T47D (cell line): ENCODE measurements around the gene TNK2.
"Not testable (repeated sequence)": the region's sequence is repeated elsewhere in the genome, so short reads cannot be mapped to it uniquely, and the experiment has no call there.

Experiments
- DNase-seq, 2 experiments: peaks; one replicate each; pipeline versions ENCODE4 v3.0.0 to v3.0.0-alpha.2; 2011 to 2012; ENCODE audit warnings: low read depth in 1 of 2, low spot score in 1 of 2
- JUND ChIP-seq: IDR thresholded peaks from 2 replicates; pipeline ENCODE4 v1.6.1; 2012; ENCODE audit warnings: low read depth
- in situ Hi-C: cut with HindIII; loops from 2 replicates; pipeline ENCODE4 v1.10.0; 2016; ENCODE audit warnings: low sequenced_read_pairs, low pct_unique_long_range_greater_than_20kb

TNK2 gene

DNA sequence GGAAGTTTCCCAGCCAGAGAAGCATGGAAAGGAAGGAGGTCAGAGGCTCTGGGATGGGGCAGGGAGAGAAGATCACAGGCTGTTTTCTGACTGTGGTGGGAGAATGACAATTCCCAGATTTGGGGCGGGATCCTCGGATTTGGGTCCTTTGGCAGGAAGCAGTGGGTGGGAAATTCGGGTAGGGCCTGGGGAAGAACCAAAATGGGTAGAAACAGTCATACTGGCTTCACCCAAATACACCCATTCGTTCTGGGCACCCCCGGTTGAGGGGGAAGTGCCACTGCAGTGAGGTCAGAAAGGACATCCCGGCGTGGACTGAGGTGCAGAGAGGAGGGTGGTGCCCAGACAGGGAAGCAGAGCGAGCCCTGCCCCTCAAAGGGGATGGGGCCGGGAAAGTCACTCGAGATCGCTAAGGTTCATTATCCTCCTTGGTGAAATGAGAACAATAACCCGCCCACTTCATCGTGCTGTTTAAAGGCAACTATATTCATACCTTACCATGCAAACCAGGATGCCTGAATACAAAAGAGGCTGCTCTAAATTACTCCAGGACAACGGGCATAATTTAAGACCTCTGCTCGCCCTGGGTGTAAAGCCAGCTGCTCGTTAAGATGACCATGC is 28.8 kb downstream of the TNK2 start:
- in situ Hi-C loops, result no loop called here
- TF ChIP-seq JUND, result no peak
- DNase-seq, result no peak

- in situ Hi-C loops, result no loop called here
- TF ChIP-seq JUND, result no peak
- DNase-seq, result no peak
These were observed 29.7 kb downstream of the TNK2 start for GRCh38 chr3:195878424-195879274.

DNA sequence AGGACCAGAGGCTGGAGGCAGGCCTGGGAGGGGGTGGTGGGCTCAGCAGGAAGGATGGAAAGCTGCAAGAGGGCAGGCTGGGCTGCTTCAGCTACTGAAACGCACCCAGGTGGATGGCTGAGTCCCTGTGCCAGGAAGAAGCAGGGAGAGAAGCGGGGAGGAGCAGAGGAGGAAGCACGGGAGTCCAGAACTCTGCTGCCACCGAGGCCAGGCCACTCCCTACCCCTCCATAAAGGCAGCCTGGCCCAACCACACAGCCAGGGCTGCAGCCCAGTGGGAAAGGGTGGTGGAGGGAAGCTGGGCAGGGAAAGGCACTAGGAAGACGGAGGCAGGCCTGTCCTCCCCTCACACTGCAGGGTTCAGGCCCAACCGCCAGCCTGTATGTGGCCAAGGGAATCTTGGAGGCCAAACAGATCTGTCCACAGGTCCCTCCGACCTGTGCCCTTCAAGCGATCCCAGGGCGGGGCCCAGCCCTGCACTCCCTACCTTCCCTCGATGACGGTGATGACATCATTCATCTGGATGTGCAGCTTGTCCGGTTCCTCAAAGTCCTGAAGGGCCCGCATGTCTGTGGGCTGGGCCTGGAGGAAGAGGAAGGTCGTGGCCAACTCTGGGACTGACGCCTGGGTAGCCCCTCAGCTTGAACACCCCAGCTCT is 30.5 kb downstream of the TNK2 start:
- TF ChIP-seq JUND, result no peak
- no peak for DNase-seq
- in situ Hi-C loops, result no loop called here

DNA sequence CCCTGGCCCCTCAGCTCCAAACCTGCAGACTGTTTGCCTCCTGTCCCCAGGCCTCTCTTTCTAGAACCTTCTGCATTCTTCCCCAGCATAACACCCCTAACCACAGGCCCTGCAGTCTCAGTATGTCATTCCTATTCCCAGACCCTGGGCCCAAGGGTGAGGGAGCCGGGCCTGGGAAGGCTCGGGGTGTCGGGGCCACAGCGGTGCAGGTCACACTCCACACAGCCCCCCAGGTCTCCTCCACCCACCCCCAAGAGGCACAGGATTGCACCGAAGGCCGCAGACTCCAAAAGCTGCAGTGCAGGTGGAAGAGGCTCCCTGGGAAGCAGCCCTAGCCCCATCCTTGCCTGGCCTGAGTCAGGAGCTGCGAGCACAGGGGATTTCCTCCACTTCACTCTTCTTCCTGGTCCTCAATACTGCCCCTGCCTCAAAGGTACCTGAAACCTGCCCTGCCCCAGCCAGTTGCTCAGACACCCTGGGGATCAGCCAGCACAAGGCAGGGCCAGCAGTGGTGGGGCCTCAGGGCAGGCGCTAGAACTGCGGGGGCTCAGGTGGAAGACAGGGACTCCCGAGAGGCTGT is 31.1 kb downstream of the TNK2 start:
- DNase-seq, result no peak
- in situ Hi-C loops, result no loop called here
- no peak for TF ChIP-seq JUND

- no peak for TF ChIP-seq JUND
- in situ Hi-C loops, result no loop called here
- no peak for DNase-seq
These were observed 31.9 kb downstream of the TNK2 start for GRCh38 chr3:195876297-195877064.

DNA sequence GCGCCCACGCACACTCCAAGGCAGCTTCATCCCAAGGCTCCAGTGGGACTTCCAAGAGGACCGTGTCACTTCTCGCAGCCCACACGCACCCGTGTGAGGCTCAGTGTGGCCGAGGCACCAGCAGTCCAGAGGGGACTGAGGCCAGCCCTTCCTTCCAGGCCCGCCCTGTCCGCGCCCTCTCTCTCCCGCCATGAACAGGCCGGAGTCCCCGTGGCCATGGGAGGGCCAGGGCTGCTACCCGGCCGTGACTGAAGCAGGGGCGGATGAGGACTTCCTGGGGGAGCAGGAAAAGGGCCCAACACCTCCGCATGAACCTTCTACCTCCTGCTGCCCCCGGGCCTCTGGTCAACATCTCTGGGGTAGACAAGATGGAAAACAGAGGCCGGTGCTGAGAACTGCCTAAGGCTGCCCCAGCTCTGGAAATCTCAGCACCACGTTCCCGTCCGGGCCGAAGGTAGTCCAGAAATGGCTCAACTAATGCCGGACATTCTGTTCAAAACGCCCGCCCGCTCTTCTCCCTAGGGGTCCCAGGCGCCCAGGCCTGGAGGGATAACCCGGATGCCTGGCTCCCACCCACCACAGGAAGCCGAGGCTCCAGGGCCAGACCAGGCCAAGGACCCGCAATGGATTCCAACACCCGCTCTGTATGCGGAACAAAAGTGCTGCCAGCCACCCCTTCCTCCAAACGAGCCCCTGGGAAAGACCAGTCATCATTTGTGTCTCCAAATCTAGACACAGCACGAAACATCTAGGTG is 32.7 kb downstream of the TNK2 start:
- in situ Hi-C loops, result no loop called here
- DNase-seq, result no peak
- no peak for TF ChIP-seq JUND

DNA sequence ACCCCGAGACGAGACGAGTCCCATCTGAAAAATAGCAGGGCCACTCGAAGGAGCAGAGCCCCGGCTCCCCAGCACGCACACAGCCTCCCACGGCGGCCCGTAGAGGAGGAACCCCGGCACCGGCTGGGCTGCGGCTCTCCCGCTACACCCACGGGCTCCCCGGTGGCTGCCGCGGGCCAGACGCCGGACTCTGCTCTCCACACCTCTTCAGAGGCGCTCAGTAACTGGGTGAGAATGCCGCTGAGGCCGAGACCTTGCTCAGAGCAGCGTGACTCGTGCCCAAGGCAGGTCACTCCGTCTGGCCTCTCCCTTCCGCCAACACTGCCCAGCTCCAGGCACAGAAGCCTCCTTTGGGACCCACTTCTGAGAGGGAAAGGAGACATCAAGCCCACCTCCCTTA is 34.4 kb downstream of the TNK2 start:
- no peak for DNase-seq
- in situ Hi-C loops, result no loop called here
- TF ChIP-seq JUND, result no peak

GRCh38 chr3:195873281-195873887 is 35.0 kb downstream of the TNK2 start:
- in situ Hi-C loops, result no loop called here
- no peak for TF ChIP-seq JUND
- DNase-seq, result no peak

GRCh38 chr3:195872800-195873199 is 35.6 kb downstream of the TNK2 start:
- no peak for TF ChIP-seq JUND
- in situ Hi-C loops, result no loop called here
- DNase-seq, result no peak

- no peak for DNase-seq
- TF ChIP-seq JUND, result no peak
- in situ Hi-C loops, result no loop called here
These were observed 36.3 kb downstream of the TNK2 start for GRCh38 chr3:195872097-195872496.

- in situ Hi-C loops, DNase-seq: not testable (repeated sequence)
These were observed 36.7 kb downstream of the TNK2 start for GRCh38 chr3:195871686-195872085.
